GM21390 (cell line): ENCODE data around the gene RPS25.
"Not testable (repeated sequence)": the region's sequence is repeated elsewhere in the genome, so short reads cannot be mapped to it uniquely, and the experiment has no call there.

Experiments
- ATAC-seq: cut with Tn5 transposase; IDR thresholded peaks from one replicate; pipeline ENCODE4 v1.9.1; 2021; ENCODE audit not compliant: unreplicated experiment

RPS25 gene

GRCh38 chr11:119016216-119017009 is 1.7 kb downstream of the RPS25 start:
- ATAC-seq: no peak

DNA sequence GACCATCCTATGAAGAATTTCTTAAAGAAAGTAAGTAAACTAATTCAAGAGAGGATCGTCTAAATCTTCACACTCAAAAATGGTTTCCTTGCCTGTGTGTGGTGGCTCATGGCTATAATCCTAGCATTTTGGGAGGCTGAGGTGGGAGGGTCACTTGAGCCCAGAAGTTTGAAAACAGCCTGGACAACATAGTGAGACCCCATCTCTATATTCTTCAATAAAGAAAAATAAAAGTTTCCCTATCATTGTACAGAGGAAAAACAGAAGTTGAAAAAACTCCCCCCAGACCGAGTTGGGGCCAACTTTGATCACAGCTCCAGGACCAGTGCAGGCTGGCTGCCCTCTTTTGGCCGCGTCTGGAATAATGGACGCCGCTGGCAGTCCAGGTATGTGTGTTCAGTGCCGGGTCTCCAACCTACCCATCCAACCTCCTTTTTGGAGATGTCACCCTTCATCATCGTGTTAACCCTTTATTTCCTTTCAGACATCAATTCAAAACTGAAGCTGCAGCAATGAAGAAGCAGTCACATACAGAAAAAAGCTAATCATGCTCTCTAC is 3.0 kb downstream of the RPS25 start:
- ATAC-seq: no peak

DNA sequence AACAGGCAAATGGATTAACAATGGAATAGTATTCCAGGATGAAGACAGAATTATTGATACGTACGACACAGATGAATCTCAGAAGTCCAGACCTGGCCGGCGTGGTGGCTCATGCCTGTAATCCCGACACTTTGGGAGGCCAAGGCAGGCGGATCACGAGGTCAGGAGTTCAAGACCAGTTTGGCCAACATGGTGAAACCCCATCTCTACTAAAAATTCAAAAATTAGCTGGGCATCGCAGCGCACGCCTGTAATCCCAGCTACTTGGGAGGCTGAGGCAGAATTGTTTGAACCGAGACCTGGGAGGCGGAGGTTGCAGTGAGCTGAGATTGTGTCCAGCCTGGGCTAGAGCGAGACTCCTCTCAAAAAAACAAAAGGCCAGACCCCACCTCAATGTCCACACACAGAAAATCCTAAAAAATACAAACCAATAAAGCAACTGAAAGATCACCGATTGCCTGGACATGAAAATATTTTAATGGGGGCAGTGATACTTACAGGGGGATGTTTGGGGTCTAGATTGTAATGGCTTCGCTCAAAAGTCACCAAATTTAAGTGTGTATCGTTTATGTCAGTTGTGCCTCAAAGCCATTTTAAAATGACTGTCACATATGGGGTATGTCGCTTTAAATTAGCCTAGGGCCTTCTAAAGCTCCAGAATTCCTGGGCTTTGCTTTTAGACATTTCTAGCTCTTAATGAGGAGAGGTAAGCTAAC is 3.8 kb downstream of the RPS25 start:
- no peak for ATAC-seq

GRCh38 chr11:119012629-119013170 is 5.4 kb downstream of the RPS25 start:
- ATAC-seq: no peak

- no peak for ATAC-seq
Observed at GRCh38 chr11:119011476-119012053, 6.6 kb downstream of the RPS25 start.

- ATAC-seq: no peak
Observed at GRCh38 chr11:119006656-119007055, 11.5 kb downstream of the RPS25 start.

DNA sequence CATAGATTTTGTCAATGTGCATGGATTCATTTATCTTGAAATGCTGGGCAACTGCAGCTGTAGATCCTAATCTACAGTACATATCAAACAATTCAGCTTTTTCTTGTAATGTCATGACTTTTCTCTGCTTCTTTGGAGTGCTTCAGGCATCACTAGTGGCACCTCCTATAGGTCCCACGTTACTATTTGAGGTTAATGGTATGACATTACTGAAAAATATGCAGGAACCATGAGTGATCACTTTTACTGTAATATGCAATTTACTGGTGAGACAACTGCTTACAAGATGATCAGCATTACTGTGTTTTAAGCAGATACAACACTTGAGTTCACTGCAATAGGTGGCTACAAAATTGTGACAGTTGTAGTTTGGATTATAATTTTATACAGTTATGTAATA is 17.2 kb downstream of the RPS25 start:
- no peak for ATAC-seq

- no peak for ATAC-seq
Observed at GRCh38 chr11:118998822-118999221, 19.3 kb downstream of the RPS25 start.

DNA sequence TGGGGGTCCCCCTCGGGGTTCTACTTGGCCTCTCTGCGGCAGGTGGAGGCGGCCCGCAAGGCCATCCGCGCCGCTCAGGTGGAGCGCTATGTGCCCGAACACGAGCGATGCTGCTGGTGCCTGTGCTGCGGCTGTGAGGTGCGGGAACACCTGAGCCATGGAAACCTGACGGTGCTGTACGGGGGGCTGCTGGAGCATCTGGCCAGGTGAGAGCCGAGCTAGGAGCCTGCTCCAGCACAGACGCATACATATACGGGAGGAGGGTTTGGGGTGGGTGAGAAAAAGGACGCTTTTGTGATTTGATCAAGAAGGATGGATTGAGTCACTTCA is 19.8 kb downstream of the RPS25 start:
- ATAC-seq: peak; percentile 10

- ATAC-seq: peak; percentile 90
Observed at GRCh38 chr11:118997627-118998387, 20.3 kb downstream of the RPS25 start, which contains the start of gene CENATAC. Gene CENATAC, plus strand, starts transcription at chr11:118998138. Its CDS starts 60 bp downstream, at chr11:118998198.

GRCh38 chr11:118996926-118997626 is 21.1 kb downstream of the RPS25 start:
- peak; percentile 27 for ATAC-seq

DNA sequence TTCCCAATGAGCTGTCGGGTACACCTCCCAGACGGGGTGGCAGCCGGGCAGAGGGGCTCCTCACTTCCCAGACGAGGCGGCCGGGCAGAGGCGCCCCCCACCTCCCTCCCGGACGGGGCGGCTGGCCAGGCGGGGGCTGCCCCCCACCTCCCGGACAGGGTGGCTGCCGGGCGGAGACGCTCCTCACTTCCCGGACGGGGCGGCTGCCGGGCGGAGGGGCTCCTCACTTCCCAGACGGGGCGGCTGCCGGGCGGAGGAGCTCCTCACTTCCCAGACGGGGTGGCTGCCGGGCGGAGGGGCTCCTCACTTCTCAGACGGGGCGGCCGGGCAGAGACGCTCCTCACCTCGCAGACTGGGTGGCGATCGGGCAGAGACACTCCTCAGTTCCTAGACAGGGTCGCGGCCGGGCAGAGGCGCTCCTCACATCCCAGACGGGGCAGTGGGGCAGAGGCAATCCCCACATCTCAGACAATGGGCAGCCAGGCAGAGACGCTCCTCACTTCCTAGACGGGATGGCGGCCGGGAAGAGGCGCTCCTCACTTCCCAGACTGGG is 26.6 kb downstream of the RPS25 start:
- not testable (repeated sequence) for ATAC-seq

GRCh38 chr11:118988280-118988679 is 29.9 kb downstream of the RPS25 start:
- no peak for ATAC-seq

DNA sequence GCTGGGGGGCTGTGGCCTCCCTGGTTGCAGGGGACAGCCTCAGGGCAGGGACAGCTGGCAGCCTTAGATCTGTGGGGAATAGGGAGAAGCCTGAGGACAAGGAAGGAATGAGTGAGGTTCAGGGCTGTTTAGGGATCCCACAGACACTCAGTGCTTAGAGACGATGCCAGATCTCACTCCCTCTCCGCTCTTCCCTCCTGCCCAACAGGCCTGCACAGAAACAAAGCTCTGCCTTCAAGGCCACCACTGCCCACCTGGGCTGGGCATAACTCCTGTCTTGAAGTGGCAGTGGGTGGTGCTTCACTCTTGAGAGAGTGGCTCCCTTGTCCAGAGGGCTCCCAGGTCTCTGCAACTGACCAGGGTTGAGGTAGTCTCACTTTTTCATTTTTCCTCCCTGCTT is 33.3 kb downstream of the RPS25 start:
- ATAC-seq: no peak

- ATAC-seq: not testable (repeated sequence)
Observed at GRCh38 chr11:118984337-118984736, 33.8 kb downstream of the RPS25 start.

GRCh38 chr11:118980191-118980881 is 37.8 kb downstream of the RPS25 start:
- no peak for ATAC-seq

GRCh38 chr11:118979434-118979833 is 38.7 kb downstream of the RPS25 start:
- ATAC-seq: no peak

- no peak for ATAC-seq
Observed at GRCh38 chr11:118975771-118976709, 42.1 kb downstream of the RPS25 start.
